ENCODE data around the gene LIFR. TPM values are rescaled to one million over a fixed set of nuclear protein-coding genes. Genes with fewer than 3 reads are reported as not detected.

LIFR gene
- total RNA-seq, 1 experiment from 2014 or later, result 91.3 TPM

DNA sequence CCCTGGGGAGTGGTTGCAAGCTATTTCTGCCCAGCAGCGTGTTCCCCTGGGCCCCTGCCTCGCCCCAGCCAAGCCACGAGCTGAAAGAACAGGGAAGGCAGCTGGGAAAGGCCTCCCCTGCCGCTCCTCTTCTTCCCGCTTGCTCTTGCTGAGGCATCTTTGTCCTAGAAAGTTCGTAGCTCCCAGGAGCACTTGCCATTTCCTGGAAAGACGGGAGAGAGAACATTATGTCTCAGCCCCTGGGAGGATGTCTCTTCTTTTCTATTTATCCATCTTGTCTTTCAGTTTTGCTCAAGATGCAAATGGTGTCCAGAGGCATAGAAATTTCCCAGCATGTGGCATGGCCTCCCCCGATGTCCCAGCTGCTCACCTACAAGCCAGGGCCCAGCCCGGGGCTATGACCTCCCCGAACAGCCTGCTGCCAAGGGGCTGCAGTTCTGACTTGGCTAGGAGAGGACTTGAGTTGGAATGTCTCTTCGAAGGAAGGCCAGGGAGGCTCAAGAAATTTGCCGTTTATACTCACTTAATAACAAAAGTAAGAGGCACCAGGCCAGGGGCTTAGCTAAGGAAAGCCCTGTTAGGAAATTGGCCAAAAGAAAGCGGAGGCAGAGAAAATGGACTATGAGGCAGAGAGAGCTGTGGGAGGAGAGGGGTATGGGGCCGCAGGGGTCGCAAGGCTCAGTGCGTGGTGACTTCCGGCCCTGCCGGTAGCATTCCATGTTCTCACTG lies 87.3 kb downstream of the LIFR start:
- ChIA-PET POLR2A (no interaction called here), CTCF (interaction anchor here (0.5 kb wide), 1 partner anchor 57 kb away, joined by 5 read pairs; no protein-coding TSS in a partner anchor)
- Histone ChIP-seq H3K4me1 (ENCODE audit: control insufficient read depth, insufficient read depth, low read length) (peaks cover 37% of the 10 kb centered on the region), H3K27me3 (ENCODE audit: control insufficient read depth, insufficient read depth, low read length) (no peaks in the 10 kb centered on the region), H3K36me3 (ENCODE audit: control insufficient read depth, insufficient read depth, low read length) (no peaks in the 10 kb centered on the region), H3K27ac (ENCODE audit: low read length) (peak overlapping the region; percentile 86), H3K4me3 (ENCODE audit: low read depth in 2 of 2, low read length in 2 of 2) (no peak overlapping the region), H3K9me3 (ENCODE audit: control insufficient read depth, insufficient read depth, low read depth, low read length) (no peaks in the 10 kb centered on the region)
- in situ Hi-C loops (cut with HindIII; ENCODE audit: low pct_unique_long_range_greater_than_20kb, low sequenced_read_pairs), result no loop called here
- ATAC-seq (no peak), DNase-seq (ENCODE audit: low read depth, low spot score) (no peak)
- TF ChIP-seq POLR2AphosphoS5 (IDR thresholded peaks at IDR 0.05; ENCODE audit: low read depth, low read length) (no peak), SIN3A (IDR thresholded peaks at IDR 0.05; ENCODE audit: borderline replicate concordance, insufficient read depth, low read depth, low read length) (no peak), TCF7L2 (IDR thresholded peaks at IDR 0.05; ENCODE audit: low read depth, low read length) (no peak)
- TF ChIP-seq, protein P1, sequence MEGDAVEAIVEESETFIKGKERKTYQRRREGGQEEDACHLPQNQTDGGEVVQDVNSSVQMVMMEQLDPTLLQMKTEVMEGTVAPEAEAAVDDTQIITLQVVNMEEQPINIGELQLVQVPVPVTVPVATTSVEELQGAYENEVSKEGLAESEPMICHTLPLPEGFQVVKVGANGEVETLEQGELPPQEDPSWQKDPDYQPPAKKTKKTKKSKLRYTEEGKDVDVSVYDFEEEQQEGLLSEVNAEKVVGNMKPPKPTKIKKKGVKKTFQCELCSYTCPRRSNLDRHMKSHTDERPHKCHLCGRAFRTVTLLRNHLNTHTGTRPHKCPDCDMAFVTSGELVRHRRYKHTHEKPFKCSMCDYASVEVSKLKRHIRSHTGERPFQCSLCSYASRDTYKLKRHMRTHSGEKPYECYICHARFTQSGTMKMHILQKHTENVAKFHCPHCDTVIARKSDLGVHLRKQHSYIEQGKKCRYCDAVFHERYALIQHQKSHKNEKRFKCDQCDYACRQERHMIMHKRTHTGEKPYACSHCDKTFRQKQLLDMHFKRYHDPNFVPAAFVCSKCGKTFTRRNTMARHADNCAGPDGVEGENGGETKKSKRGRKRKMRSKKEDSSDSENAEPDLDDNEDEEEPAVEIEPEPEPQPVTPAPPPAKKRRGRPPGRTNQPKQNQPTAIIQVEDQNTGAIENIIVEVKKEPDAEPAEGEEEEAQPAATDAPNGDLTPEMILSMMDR (IDR thresholded peaks at IDR 0.05), result no peak
- TF ChIP-seq, protein P2, sequence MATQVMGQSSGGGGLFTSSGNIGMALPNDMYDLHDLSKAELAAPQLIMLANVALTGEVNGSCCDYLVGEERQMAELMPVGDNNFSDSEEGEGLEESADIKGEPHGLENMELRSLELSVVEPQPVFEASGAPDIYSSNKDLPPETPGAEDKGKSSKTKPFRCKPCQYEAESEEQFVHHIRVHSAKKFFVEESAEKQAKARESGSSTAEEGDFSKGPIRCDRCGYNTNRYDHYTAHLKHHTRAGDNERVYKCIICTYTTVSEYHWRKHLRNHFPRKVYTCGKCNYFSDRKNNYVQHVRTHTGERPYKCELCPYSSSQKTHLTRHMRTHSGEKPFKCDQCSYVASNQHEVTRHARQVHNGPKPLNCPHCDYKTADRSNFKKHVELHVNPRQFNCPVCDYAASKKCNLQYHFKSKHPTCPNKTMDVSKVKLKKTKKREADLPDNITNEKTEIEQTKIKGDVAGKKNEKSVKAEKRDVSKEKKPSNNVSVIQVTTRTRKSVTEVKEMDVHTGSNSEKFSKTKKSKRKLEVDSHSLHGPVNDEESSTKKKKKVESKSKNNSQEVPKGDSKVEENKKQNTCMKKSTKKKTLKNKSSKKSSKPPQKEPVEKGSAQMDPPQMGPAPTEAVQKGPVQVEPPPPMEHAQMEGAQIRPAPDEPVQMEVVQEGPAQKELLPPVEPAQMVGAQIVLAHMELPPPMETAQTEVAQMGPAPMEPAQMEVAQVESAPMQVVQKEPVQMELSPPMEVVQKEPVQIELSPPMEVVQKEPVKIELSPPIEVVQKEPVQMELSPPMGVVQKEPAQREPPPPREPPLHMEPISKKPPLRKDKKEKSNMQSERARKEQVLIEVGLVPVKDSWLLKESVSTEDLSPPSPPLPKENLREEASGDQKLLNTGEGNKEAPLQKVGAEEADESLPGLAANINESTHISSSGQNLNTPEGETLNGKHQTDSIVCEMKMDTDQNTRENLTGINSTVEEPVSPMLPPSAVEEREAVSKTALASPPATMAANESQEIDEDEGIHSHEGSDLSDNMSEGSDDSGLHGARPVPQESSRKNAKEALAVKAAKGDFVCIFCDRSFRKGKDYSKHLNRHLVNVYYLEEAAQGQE (IDR thresholded peaks at IDR 0.05; ENCODE audit: insufficient read depth in 1 of 2, low read depth in 2 of 2, low read length in 1 of 2), result no peak
- no TSS peak for BruUV-seq (replicated peaks)
- intact Hi-C loops (cut with micrococcal nuclease; ENCODE audit: unreplicated experiment), result no loop called here

DNA sequence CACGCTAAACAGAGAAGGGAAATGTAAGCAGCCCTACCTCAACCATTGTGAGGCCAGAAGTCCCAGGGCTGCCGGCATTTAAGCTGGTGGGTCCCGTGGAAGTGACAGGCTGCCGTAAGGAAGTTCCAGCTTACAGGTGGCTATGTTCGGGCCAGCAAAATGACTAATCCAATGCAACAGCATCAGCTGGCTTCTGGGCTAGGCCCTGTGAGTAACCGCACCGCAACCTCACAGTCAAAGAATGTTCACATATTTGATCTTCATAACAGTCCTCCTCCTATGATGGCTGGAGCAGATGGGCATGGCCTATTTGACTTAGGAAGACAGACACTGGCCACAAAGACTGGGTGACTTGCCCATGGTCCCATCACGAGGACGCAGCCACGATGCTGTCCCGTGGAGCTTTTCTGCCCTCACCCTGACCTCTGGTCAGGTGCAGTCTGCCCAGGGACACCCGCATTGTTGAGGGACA lies 88.2 kb downstream of the LIFR start:
- H3K9me3 ChIP-seq (ENCODE audit: control insufficient read depth, insufficient read depth, low read depth, low read length), result no peaks in the 10 kb centered on the region
- ATAC-seq (peak; percentile 70), DNase-seq (ENCODE audit: low read depth, low spot score) (peak; percentile 94)
- H3K4me3 ChIP-seq (ENCODE audit: low read depth in 2 of 2, low read length in 2 of 2), result peak overlapping the region in 1 of 2 experiments; percentile 24; a peak in 2 of 4 replicates
- intact Hi-C loops (cut with micrococcal nuclease; ENCODE audit: unreplicated experiment), result no loop called here
- ChIA-PET POLR2A (interaction anchor here (0.5 kb wide), 1 partner anchor 27 kb away, joined by 4 read pairs; no protein-coding TSS in a partner anchor), CTCF (interaction anchor here (0.6 to 1.4 kb wide), 3 partner anchors 27 to 341 kb away, joined by 3 to 6 read pairs (median 4); no protein-coding TSS in a partner anchor)
- H3K4me1 ChIP-seq (ENCODE audit: control insufficient read depth, insufficient read depth, low read length), result peaks cover 46% of the 10 kb centered on the region
- no peaks in the 10 kb centered on the region for H3K27me3 ChIP-seq (ENCODE audit: control insufficient read depth, insufficient read depth, low read length)
- 0 out of 2 replicates have a peak, but pooled peaks have one; percentile 37 for TF ChIP-seq POLR2AphosphoS5 (IDR thresholded peaks at IDR 0.05; ENCODE audit: low read depth, low read length)
- no peak for TF ChIP-seq SIN3A (IDR thresholded peaks at IDR 0.05; ENCODE audit: borderline replicate concordance, insufficient read depth, low read depth, low read length)
- no peaks in the 10 kb centered on the region for H3K36me3 ChIP-seq (ENCODE audit: control insufficient read depth, insufficient read depth, low read length)
- H3K27ac ChIP-seq (ENCODE audit: low read length), result peak overlapping the region; percentile 86
- BruUV-seq (replicated peaks), result no TSS peak
- in situ Hi-C loops (cut with HindIII; ENCODE audit: low pct_unique_long_range_greater_than_20kb, low sequenced_read_pairs), result no loop called here
